Esophagus muscularis mucosa (tissue), 4 donors: Measurements from ENCODE around the gene DISC1. TPM values are rescaled to one million over a fixed set of nuclear protein-coding genes. Genes with fewer than 3 reads are reported as not detected.

Experiments used
- DNase-seq: peaks from one replicate; pipeline ENCODE4 v3.0.0-alpha.2; 2017; ENCODE audit errors: extremely low spot score
- H3K27ac ChIP-seq, 4 donors: fragments of 200-600 bp; sonication (generic); replicated peaks in 1 of 4; 1 replicate in 3 of 4; 2 replicates in 1 of 4; pipeline ENCODE4 v1.5.1; 2016 to 2019; ENCODE audit warnings: mild to moderate bottlenecking in 1 of 4
- H3K27me3 ChIP-seq, 4 donors: fragments of 200-600 bp; sonication (generic); one replicate each; pipeline versions ENCODE4 v1.5.1 to v1.6.0; 2016 to 2019
- H3K36me3 ChIP-seq, 4 donors: fragments of 200-600 bp; sonication (generic); one replicate each; pipeline ENCODE4 v1.5.1; 2016 to 2019
- H3K4me1 ChIP-seq, 4 donors: fragments of 200-600 bp; sonication (generic); one replicate each; pipeline ENCODE4 v1.5.1; 2016 to 2019
- H3K4me3 ChIP-seq, 4 donors: fragments of 200-600 bp; sonication (generic); 1 replicate in 2 of 4; 2 replicates in 2 of 4; pipeline ENCODE4 v1.5.1; 2016 to 2019; ENCODE audit warnings: mild to moderate bottlenecking in 4 of 4, moderate library complexity in 1 of 4
- H3K9me3 ChIP-seq, 4 donors: fragments of 200-600 bp; sonication (generic); 1 replicate in 3 of 4; 2 replicates in 1 of 4; pipeline ENCODE4 v1.5.1; 2016 to 2019
- EP300 ChIP-seq: sonication (generic); formaldehyde crosslinking; IDR thresholded peaks from one replicate; pipeline ENCODE4 v1.6.1; 2017; ENCODE audit warnings: antibody characterized with exemption
- POLR2A ChIP-seq: fragments of 450-650 bp; IDR thresholded peaks from one replicate; pipeline ENCODE4 v1.6.1; 2017; ENCODE audit warnings: antibody characterized with exemption, moderate library complexity, mild to moderate bottlenecking, low read depth
- POLR2AphosphoS5 ChIP-seq, 2 donors: sonication (generic); formaldehyde crosslinking; IDR thresholded peaks; one replicate each; pipeline ENCODE4 v1.6.1; 2017; ENCODE audit warnings: antibody characterized with exemption in 2 of 2
- WGBS: methylation state at CpG from one replicate; pipeline ENCODE4 v1.1.5; 2018; 5-methylcytosine and 5-hydroxymethylcytosine counted together
- intact Hi-C: fragments of 100-400 bp; cut with DNase I; formaldehyde crosslinking; loops from one replicate; pipeline ENCODE4 v1.15.1; 2023
- total RNA-seq, 4 donors: library from RNA; depleted of rRNA; stranded (reverse); fragments of >200 nt; gene quantifications; one replicate each; pipeline versions ENCODE4 v1.1.0 to v1.2.1, GENCODE V29; 2016
- TF ChIP-seq, protein P1 (sequence below), 3 experiments: fragments of 200-600 bp in 2 of 3; fragments of 450-650 bp in 1 of 3; sonication (generic) in 2 of 3; IDR thresholded peaks; one replicate each; pipeline ENCODE4 v1.5.1; 2017 to 2019; ENCODE audit warnings: antibody characterized with exemption in 3 of 3, mild to moderate bottlenecking in 2 of 3, moderate library complexity in 1 of 3

Gene DISC1
- total RNA-seq, 4 donors from 2014 or later = 5.3 to 6.6 (median 6.2) TPM

DNA sequence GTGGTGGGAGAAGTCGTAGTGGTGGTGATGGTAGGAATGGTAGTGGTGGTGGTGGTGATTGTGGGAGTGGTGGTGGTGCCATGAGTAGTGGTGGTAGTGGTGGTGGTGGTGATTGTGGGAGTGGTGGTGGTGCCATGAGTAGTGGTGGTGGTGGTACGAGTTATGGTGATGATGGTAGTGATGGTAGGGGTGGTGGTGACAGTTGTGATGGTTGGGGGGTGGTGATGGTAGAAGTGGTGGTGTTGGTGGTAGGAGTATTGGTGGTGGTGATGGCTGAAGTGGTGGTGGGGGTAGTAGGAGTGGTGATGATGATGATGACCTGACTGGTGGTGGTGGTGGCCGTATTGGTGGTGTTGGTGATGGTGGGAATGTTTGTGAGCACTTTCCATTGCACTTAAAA, 107.1 kb downstream of the DISC1 start:
- Histone ChIP-seq H3K36me3 (no peaks in the 10 kb centered on the region), H3K4me3 (no peak overlapping the region), H3K27ac (no peak overlapping the region), H3K4me1 (no peaks in the 10 kb centered on the region), H3K27me3 (no peaks in the 10 kb centered on the region), H3K9me3 (no peaks in the 10 kb centered on the region)
- no peak for TF ChIP-seq EP300
- TF ChIP-seq, protein P1, sequence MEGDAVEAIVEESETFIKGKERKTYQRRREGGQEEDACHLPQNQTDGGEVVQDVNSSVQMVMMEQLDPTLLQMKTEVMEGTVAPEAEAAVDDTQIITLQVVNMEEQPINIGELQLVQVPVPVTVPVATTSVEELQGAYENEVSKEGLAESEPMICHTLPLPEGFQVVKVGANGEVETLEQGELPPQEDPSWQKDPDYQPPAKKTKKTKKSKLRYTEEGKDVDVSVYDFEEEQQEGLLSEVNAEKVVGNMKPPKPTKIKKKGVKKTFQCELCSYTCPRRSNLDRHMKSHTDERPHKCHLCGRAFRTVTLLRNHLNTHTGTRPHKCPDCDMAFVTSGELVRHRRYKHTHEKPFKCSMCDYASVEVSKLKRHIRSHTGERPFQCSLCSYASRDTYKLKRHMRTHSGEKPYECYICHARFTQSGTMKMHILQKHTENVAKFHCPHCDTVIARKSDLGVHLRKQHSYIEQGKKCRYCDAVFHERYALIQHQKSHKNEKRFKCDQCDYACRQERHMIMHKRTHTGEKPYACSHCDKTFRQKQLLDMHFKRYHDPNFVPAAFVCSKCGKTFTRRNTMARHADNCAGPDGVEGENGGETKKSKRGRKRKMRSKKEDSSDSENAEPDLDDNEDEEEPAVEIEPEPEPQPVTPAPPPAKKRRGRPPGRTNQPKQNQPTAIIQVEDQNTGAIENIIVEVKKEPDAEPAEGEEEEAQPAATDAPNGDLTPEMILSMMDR (IDR thresholded peaks at IDR 0.05) = no peak
- no peak for TF ChIP-seq POLR2A
- no peak for TF ChIP-seq POLR2AphosphoS5 (IDR thresholded peaks at IDR 0.05)
- intact Hi-C loops = no loop called here
- 96% methylated on average over 3 of the region's 3 CpGs for WGBS
- no peak for DNase-seq

DNA sequence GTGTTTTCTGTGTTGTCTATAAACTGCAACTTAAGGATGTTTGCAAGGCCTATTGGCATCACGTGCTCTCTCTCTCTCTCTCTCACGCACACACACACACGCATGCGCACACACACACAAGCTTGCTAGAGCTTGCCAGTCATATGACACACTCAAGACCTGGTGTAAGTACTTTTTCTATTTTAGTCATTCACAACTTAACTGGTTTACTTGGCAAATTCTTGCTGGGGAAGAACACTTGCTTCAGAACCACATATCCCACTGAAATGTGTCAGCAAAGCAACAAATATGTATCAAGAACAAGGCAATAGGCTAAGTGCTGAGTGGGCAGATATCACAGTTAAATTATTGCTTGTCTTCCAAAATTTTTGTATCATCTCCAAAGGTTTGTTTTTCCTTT, 107.8 kb downstream of the DISC1 start:
- TF ChIP-seq POLR2A = no peak
- TF ChIP-seq, protein P1 (IDR thresholded peaks at IDR 0.05) = no peak
- TF ChIP-seq POLR2AphosphoS5 (IDR thresholded peaks at IDR 0.05) = no peak
- TF ChIP-seq EP300 = no peak
- no peak for DNase-seq
- Histone ChIP-seq H3K4me3 (no peak overlapping the region), H3K36me3 (no peaks in the 10 kb centered on the region), H3K27ac (no peak overlapping the region), H3K4me1 (no peaks in the 10 kb centered on the region), H3K9me3 (no peaks in the 10 kb centered on the region), H3K27me3 (no peaks in the 10 kb centered on the region)
- 97% methylated on average over 4 of the region's 4 CpGs for WGBS
- intact Hi-C loops = no loop called here

DNA sequence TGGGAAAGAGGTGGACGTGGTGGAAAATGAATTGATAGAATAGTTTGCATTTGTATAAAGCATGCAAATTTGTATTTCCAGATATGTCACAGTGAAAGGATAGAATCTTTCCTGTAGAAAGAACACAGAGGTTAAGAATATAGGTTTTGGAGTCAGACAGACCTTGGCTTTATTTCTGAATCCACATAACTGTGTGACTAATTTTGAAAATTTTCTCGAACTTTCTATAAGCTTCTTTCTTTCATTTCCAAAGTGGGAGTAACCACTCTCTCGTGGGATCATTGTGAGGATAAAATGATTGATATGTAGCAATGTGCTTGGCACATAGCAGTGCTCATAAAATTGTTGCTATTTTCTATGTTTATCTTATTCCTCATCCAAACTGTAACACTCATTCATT, 108.8 kb downstream of the DISC1 start:
- TF ChIP-seq EP300 (no peak), POLR2A (no peak), POLR2AphosphoS5 (IDR thresholded peaks at IDR 0.05) (no peak)
- TF ChIP-seq, protein P1 (IDR thresholded peaks at IDR 0.05) = no peak
- intact Hi-C loops = no loop called here
- WGBS = 76% methylated on average over 3 of the region's 3 CpGs
- H3K4me3 ChIP-seq = no peak overlapping the region
- no peaks in the 10 kb centered on the region for H3K9me3 ChIP-seq
- no peaks in the 10 kb centered on the region for H3K27me3 ChIP-seq
- DNase-seq = no peak
- H3K36me3 ChIP-seq = no peaks in the 10 kb centered on the region
- no peaks in the 10 kb centered on the region for H3K4me1 ChIP-seq
- no peak overlapping the region for H3K27ac ChIP-seq

DNA sequence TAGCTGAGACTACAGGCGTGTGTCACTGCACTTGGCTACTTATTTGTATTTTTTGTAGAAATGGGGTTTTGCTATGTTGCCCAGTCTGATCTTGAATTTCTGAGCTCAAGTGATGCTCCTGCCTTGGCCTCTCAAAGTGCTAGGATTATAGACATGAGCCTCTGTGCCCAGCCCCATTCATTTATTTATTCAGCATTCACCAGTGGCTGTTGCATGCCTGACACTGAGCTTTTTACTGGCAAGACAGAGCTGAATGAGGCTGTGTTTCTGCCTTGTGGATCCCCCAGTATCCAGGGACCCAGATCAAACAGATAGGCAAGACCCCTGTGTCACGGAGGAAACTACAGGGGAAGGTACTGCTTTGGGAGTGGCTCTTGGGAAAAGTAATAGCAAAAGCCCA, 109.4 kb downstream of the DISC1 start:
- intact Hi-C loops = no loop called here
- Histone ChIP-seq H3K36me3 (no peaks in the 10 kb centered on the region), H3K4me3 (no peak overlapping the region), H3K9me3 (no peaks in the 10 kb centered on the region), H3K4me1 (no peaks in the 10 kb centered on the region), H3K27ac (no peak overlapping the region), H3K27me3 (no peaks in the 10 kb centered on the region)
- WGBS = 97% methylated on average over 2 of the region's 2 CpGs
- TF ChIP-seq POLR2AphosphoS5 (IDR thresholded peaks at IDR 0.05) (no peak), EP300 (no peak), POLR2A (no peak)
- TF ChIP-seq, protein P1 (IDR thresholded peaks at IDR 0.05) = no peak
- no peak for DNase-seq

DNA sequence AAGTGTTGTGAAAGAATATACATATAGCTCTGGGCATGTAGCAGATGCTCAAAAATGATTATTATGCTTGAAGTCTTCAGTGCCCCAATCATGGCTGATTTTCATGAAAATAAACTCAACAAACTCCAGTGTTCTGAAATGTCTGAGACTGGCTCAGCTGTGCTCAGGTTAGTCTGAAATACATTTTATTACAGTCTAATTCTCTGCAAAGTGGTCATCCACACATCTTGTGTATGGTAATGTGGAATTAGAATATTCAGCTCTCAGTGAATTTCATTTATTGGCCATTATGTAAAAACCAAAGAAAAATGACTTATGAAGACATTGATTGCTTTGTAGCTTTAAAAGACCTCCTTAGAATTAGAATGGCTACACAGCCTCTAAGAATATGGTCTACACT, 109.9 kb downstream of the DISC1 start:
- H3K27ac ChIP-seq = no peak overlapping the region
- no peaks in the 10 kb centered on the region for H3K36me3 ChIP-seq
- H3K4me3 ChIP-seq = no peak overlapping the region
- intact Hi-C loops = no loop called here
- H3K27me3 ChIP-seq = no peaks in the 10 kb centered on the region
- no peak for DNase-seq
- no peaks in the 10 kb centered on the region for H3K4me1 ChIP-seq
- no peaks in the 10 kb centered on the region for H3K9me3 ChIP-seq
- TF ChIP-seq, protein P1 (IDR thresholded peaks at IDR 0.05) = no peak
- no peak for TF ChIP-seq POLR2AphosphoS5 (IDR thresholded peaks at IDR 0.05)
- no peak for TF ChIP-seq EP300
- no peak for TF ChIP-seq POLR2A
